ENCODE measurements around the gene LLGL2.

DNA sequence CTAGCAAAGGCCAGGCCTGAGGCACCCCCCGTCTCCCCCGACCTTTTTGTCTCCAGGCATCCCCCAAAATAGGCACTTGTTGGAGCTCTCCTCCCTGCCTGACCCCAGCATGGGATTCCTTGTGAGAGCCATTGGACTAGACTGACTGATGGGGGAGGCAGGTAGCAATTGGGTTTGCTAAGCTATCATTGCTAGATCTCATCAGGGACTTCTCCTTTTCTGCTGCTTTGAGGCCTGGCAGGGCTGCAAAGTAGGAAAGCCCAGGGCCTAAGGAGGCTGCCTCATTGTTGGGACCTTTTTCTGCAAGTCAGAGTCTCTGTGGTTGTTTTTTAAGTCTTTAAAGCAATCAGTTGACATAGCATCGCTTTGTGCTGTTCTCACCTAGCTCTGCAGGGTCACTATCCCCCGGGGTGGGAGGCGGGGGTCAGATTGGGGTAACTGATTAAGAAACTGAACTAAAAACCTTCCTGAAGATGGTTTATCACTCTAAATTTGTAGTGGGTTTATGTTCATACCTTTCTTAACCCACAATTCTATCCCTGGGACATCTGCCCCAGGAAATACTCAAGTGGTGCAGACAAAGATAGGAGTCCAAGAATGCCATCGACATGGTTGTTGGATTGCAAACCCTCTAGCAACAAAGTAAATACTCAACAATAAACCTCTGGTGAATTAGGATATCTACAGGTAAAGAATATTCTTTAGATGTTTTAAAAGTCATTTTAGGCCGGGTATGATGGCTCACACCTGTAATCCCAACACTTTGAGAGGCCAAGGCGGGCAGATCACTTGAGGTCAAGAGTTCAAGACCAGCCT is 28.0 kb downstream of the LLGL2 start:
- TF ChIP-seq, protein P1, sequence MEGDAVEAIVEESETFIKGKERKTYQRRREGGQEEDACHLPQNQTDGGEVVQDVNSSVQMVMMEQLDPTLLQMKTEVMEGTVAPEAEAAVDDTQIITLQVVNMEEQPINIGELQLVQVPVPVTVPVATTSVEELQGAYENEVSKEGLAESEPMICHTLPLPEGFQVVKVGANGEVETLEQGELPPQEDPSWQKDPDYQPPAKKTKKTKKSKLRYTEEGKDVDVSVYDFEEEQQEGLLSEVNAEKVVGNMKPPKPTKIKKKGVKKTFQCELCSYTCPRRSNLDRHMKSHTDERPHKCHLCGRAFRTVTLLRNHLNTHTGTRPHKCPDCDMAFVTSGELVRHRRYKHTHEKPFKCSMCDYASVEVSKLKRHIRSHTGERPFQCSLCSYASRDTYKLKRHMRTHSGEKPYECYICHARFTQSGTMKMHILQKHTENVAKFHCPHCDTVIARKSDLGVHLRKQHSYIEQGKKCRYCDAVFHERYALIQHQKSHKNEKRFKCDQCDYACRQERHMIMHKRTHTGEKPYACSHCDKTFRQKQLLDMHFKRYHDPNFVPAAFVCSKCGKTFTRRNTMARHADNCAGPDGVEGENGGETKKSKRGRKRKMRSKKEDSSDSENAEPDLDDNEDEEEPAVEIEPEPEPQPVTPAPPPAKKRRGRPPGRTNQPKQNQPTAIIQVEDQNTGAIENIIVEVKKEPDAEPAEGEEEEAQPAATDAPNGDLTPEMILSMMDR (IDR thresholded peaks at IDR 0.05) = no peak
- TF ChIP-seq POLR2A (IDR thresholded peaks at IDR 0.05) (no peak), POLR2AphosphoS5 (IDR thresholded peaks at IDR 0.05) (no peak)
